C1 segment of cervical spinal cord (tissue), 14 donors: Measurements from ENCODE around the gene BZW2.

Experiments
- DNase-seq, 14 donors: peaks; one replicate each; lab custom pipeline; 2025; lab: John Stamatoyannopoulos, UW

The BZW2 gene

DNA sequence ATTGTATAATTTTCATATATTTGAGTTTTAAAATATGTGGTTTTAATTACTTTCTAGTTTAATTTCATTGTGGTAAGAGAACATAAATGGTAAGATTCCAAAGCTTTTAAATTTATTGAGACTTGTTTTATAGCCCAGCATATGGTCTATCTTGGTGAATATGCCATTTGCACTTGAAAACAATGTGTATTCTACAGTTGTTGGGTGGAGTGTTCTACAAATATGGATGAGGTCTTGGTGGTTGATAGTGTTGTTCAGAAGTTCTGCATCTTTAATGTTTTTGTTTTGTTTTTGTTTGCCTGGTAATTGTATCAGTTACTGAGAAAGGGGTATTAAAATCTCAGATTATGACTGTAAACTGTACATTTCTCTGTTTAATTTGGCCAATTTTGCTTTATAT is 69.9 kb downstream of the BZW2 start:
- DNase-seq: no peak

DNA sequence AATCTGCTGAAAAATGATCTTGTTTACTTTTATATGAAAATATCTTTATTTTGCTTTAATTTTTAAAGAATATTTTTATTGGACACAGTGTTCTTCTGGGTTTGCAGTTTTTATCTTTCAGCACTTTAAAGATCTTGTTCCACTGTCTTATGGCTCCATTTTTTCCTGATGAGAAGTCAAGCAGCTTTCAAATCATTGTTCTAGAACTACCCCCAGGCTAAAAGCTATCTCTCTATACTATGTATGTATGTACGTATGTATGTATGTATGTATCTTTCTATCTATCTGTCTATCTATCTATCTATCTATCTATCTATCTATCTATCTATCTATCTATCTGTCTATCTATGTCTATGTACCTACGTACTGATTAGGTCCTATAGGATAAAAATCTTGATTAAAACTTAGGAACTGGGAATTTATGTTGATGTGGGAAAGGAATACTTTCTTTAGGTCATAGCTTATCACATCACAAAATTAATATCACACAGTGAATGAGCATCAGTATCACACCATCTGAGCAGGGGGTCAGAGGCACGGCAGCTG is 72.2 kb downstream of the BZW2 start:
- no peak for DNase-seq

DNA sequence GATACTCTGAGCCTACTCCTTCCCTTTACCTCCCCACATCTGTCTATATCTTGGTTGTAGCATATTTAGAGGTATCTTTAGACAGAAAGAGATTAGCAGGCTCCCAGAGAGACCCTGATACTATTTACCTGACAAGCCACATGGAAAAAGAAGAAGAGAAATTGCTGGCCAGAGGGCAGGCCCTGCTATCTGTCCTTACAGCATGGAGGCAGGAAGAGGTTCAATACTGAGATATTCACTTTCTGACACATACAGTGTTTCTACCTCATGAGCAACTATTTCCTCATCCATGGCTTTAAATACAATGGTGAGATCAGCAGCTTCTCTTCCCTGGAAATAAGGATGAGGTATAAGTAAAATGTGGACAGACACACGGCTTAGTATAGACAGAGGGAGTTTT is 73.7 kb downstream of the BZW2 start:
- DNase-seq: no peak

DNA sequence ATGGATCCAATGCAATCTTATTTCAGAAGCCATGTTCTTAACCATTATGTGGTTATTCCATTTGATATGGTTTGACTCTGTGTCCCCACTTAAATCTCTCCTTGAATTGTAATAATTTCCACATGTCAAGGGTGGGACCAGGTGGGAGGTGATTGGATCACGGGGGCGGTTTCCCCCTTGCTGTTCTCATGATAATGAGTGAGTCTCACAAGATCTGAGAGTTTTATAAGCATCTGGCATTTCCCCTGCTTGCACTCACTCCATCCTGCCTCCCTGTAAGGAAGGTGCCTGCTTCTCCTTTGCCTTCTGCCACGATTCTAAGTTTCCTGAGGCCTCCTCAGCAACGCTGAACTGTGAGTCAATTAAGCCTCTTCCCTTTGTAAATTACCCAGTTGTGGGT is 75.6 kb downstream of the BZW2 start:
- DNase-seq: no peak

DNA sequence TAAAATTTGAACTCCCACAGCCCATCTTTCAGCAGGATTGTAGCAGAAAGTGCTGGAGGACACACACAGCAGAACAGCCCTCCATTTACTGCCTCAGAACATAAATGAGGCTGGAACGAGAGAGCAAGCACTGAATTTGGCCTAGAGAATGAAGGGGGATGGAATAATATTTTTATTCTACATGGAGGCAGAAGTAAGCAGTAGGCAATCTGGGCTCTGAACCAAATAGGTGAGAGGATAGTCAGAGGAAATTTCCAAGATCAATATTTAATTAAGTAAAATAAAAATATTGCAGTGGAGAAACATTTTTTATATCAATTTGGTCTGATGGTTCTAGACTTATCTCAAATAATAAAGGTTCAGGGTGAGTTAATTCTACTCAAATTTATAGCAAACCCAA is 78.4 kb downstream of the BZW2 start:
- no peak for DNase-seq

DNA sequence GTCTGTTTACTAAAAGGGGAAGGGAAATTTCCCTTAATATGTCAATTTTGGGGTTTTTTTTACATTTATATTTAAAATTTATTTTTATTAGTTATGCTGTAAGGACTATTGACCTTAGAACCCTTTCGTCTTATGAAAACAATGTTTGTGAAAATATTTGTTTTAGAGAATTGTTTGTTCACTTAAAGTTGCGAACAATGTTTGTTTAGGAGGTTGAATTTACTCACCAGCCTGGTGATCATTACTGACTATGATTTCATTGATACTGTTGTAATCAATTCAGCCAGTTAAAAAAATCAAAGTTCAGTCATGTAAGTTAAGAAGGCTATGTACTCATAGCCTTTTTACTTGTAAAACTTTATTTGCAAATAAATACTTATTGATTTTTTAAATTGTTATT is 80.2 kb downstream of the BZW2 start:
- DNase-seq: no peak

DNA sequence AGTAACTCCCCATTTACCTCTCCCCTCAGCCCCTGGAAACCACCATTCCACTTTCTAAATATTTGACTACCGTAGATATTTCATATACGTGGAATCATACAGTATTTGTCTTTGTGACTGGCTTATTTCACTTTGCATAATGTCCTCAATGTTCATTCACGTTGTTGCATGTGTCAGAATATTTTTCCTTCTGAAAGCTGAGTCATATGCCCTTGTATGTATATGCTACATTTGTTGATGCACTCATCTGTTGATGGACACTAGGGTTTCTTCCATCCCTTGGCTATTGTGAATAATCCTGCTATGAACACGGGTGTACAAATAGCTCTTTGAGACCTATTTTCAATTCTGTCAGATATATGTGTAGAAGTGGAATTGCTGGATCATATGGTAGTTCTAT is 81.8 kb downstream of the BZW2 start:
- DNase-seq: no peak

DNA sequence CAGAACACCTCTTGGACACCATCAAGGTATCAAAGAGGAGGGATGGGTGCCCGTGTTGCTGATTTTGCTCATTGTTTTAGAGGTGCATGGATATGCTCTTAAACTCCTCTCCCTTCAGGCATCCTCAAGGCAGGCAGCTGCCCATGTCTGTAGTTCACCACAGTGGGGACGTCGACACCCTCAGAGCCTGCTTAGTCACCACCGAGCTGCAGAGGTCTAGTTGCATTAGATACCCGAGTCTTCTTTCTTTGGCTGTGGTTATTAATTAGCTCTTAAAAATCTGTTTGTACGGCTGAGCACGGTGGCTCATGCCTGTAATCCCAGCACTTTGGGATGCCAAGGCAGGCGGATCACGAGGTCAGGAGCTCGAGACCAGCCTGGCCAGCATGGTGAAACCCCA is 82.8 kb downstream of the BZW2 start:
- DNase-seq: no peak

DNA sequence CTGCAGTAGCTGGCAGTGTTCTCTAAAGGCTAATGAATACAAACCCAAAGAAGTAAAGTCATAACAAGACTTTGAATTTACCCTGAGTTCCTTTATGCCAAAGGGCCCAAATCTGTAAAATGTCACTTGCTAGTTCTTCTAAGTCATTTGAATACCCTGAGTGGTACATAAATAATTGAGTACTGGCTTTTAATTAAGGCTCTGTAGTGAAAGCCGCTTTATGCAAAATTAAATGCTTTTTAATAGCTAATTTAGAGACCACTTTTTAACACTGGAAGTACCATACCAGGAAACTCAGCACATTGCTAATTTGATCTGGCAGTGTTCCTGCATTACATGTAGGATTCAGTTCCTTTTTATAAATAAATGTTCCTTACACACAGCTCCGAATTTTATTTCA is 83.6 kb downstream of the BZW2 start:
- no peak for DNase-seq

DNA sequence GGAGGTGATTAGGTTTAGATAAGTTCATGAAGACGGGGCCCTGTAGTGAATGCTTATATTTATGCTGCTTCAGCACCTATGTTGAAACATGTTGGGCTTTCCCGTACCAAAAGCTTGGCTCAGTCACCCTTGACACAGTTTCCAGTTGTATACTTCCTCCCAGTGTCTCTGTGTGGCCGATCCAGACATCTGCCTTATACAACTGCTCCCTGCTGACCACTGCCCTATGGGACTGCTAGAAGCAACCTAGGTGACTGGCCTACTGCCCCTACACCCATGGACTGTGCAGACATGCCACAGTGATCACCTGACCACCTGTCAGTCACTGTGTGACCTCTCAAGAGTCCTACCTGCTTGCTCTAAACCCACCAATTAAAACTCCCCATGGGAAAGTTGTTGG is 85.0 kb downstream of the BZW2 start:
- DNase-seq: no peak

DNA sequence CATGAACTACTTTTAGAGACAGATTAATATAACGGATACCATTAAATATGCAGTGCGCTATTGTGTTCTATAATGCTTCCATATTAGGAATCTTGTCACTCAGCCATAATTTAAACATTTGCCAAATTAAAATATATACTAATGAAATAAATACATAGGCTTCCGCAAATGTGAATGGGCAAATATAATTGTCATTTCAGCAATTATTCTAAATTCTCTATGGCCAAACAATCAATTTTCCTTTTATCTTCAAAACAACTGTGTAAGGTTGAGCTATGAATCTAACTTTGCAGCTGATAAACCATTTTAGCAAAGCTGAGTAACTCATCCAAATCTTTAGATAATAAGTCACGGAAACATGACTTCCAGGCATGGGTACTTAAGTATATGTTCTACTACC is 86.8 kb downstream of the BZW2 start:
- no peak for DNase-seq

DNA sequence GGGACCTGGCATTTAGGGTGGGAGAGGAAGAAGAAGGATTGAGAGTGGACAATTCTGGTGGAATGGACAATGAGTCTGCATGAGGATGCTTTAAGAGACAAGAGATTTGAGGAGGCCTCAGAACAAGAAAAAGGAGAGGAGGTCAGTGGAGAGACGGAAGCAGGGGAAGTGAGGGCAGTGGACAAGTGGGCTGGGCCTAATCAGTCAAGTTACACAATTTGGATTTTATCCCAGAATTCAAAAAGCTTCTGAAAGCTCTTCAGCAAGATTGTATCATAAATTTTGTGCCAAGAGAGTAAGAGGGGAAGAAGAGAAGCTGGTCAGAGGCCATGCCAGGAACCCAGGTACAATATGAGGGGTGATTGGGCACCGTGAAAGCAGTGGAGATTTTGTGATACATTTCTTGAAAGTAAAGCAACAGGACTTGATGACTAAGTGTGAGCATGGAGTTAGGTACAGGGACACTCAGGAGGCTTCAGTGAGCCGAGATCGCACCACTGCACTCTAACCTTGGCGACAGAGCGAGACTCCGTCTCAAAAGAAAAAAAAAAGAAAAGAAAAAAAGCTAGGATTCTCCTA is 88.3 kb downstream of the BZW2 start:
- no peak for DNase-seq

DNA sequence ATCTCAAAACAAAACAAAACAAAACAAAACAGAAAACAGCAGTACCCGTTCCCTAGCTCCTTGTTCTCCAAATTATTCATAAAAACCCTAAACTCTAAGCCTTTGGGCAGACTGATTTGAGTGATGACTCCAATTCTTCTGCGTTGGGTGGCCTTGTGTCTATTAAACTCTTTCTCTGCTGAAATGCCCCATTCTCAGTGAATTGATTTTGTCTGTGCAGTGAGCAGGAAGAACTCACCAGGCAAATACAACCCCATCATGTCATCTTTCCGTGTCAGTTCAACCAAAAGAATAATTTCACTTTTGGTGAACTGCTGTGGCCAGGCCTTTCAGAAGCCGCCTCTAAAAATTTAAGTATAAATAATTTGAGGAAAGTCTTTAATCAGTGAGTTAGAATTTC is 89.0 kb downstream of the BZW2 start:
- DNase-seq: no peak

DNA sequence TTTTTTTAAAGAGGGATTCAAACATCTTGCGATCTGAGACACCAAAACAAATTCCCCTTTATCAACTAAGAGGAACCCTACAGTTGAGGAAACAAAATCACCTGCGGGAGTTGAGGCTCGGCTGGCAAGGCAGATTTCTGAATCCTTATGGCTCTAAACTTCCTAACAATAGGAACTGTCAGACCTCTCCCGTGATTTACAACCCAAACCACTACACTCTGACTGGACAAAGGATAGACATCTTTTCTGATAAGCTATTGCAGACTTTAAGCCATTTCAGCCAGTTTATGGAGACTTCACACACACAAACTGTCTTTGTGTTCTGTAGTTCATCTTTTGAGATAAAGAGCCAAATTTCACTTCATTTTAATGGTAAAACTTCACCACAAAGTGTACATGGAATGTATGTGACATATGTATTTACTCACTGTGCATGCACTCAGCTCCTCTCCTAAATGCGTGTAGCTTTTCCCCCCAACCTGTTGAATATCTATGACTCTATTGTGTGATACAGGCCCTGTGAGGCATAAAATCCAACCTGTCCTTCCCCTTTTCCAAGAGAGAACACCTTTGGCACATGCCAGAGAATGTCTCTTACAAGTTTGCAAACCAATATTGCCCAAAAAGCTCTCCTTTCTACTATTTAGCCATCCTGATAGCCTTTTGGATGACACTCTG is 92.2 kb downstream of the BZW2 start:
- no peak for DNase-seq

DNA sequence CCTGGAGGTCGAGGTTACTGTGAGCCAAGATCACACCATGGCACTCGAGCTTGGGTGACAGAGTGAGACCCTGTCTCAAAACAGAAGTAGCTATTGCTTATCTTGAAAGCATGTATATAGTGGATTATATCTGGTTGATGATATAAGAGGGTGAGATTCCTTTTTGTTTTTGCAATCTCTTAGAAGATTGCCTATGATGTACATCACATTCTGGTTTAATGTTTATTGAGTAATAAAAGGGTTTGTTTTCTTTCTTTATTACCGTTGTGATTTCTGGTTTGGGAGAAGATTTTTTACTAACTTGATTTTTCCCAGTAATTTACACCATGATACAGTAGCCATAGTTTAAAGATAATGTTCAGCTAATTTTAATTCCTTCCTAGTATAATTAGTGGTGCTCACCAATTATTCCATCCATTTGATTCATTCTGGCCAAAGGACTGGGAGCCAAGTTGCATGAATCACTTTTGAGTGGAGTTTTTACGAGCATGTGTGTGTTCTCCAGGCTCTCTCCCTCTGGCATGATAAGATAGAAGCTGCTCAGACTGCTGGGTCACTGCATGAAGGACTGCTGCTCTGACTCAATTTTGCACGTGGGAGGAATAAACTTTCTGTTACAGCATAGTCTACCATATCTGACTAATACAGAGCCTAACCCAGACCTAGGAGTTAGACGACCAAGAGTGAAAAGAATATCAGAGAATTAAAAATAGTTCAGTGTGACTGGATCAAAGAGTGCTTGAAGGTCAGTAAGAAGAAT is 94.1 kb downstream of the BZW2 start:
- no peak for DNase-seq

DNA sequence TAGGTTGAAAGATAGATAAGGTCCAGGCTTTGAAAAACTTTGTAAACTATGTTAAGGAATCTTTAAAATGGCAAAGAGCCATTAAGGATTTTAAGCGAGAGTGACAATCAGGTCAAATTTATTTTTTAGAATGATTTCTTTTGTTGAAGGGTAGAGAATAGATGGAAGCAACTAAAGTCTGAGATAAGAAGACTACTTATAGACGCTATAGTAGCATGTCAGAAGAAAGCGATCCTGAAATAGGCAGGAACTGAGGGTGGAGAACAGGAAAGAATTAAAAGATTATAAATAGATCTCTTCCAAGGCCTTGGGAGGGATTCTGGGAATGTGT is 94.6 kb downstream of the BZW2 start:
- DNase-seq: no peak

DNA sequence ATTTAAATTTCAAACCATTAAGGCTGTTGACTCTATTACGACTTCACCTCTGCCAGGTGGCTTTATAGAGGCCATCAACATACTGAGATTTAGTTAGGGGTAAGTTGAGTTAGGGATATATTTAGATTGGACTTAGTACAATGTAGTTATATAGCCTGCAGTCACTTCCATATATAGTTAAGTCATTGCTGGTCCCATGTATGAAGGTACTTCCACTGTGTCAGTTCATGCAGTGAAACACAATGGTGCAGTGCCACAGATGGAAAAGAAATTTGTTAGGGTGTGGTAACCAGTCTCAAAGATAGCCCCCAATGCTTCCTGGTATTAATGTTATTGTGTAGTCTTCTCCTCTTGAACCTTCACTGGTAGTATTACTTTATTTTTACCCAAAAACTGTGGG is 95.0 kb downstream of the BZW2 start:
- no peak for DNase-seq

DNA sequence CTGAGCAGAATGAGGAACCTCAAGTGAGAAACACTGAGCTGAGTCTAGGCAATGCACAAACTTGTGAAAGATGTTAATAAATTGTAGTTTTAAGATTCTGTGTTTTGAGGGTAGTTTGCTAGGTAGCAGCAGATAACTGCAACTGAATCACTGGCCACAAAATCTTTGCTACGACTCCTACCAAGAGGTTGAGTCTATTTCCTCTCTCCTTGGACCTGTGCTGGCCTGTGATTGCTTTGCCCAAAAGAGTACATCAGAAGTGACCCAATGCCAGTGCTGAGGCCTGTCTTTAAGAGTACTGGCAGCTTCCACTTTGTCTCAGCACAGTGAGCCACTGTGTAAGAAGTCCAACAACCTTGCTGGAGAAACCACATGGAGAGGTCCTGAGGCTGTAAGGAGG is 95.7 kb downstream of the BZW2 start:
- DNase-seq: no peak

DNA sequence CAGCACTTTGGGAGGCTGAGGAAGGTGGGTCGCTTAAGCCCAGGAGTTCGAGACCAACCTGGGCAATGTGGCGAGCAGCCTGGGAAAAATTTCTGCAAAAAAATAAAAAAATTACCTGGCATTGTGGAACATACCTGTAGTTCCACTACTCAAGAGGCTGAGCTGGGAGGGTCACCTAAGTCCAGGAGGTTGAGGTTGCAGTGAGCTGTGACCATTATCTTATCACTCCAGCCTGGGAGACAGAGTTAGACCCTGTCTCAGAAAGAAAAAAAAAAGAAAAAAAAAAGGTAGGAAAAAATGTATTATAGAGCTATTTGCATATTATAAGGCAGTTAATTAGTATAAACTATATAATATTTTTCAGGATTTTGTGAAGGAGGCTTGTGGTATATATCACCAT is 96.6 kb downstream of the BZW2 start:
- no peak for DNase-seq

DNA sequence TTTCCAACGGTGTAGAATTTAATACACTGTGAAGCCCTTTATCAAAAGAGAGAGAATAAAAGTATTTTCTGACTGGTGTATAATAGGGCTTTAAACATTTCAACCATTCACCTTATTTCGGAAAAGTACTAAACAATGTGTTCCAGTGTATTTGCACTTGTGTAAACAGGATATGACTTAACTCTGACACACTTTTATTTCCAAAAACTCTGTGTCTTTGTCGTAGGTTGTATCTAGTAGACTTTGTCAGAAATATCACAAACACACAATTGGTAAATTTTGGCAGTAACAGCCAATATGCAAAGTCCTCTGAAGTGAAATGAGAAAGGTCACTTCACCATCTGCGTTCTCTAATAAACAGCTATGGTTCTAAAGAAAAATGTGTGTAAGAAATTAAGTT is 97.3 kb downstream of the BZW2 start:
- DNase-seq: no peak

DNA sequence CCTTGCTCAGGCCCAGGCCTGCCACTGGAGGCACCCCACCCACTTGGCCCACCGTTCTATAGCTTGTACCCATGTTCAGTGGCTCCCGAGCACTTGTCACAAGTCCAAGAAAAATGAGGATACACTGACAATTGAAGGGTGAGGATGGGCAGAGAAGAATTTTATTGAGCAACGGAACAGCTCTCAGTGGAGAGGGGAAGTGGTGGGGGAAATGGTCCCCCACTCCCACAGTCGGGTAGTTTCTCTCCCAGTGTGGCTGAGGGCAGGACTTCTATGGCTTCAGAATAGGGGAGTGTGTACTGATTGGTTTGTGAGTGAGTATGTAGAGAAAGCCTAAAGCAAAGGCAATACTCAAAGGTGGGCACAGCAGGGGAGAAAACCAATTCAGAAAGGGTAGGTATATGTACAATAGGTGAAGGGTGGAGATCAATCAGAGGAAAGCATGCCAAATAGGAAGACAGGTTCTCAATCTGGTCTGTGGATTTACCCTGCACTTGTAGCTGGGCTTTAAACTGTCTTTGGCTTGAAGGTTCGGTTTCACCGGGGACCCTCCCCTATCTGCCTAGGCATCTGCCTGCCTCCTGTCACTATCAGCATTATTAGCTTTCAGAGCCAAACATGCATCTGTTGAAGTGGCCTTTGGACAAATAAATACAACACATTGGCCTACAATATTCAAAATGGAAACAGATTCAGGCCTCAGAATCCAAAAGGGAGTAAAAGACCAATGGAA is 98.7 kb downstream of the BZW2 start:
- DNase-seq: no peak

DNA sequence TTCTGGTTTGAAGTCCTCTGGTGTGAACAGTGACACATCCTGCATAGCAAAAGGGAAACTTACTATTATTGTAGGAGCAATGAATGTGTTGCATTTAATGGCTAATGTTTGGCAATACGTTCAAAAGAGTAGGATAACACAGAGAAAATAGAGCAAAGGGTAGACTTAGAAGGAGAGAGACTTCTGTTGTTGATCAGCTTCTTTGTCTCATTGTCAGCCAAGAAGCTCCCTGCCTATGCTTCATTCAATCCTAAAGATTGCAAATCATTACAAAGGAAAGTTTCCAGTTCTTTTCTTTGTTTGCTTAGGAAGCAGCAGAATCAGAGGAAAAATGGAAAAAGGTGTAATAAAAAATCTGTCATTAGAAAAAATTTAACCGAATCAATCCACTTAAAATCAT is 99.7 kb downstream of the BZW2 start:
- no peak for DNase-seq

DNA sequence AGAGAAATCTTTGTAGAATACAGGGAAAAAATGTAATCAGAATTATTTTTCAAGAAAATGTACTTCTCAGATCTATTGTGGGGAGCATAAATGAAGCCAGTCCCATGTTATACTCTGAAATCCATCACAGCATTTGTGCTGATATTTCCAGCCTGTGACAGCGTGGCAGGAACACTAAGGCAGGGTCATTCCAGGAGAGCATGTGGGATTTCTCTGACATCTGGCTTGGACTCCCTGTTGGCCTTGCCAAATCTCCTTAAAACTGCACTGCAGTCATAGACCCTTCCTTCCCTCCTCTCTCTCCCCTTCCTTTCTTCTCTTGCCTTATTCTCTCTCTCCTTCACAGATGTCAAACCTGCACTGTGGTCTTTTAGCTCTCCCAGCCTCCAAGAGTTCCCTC is 101.1 kb downstream of the BZW2 start:
- DNase-seq: no peak
